Heart left ventricle (tissue), 16 donors: Measurements from ENCODE around the gene ADCY9. TPM values are rescaled to one million over a fixed set of nuclear protein-coding genes. Genes with fewer than 3 reads are reported as not detected.
A peak's percentile ranks its signal among the peaks of the same experiment; 100 is the strongest.

Source experiments
- ATAC-seq, 4 donors: fragments of 200-7000 bp; cut with Tn5 transposase; one replicate each; pipeline ENCODE4 v1.9.1; 2020 to 2022; ENCODE audit warnings: moderate library complexity in 4 of 4, mild to moderate bottlenecking in 3 of 4, moderate number of reproducible peaks in 1 of 4
- DNase-seq, 5 donors: peaks; one replicate each; pipeline ENCODE4 v3.0.0-alpha.2; 2020
- H3K27ac ChIP-seq, 12 donors: fragments of 200-600 bp; sonication (generic) in 4 of 12; one replicate each; pipeline versions ENCODE4 v1.5.0 to v1.8.0; 2016 to 2022; ENCODE audit warnings: mild to moderate bottlenecking in 2 of 12
- H3K27me3 ChIP-seq, 9 donors: fragments of 200-600 bp; sonication (generic) in 2 of 9; one replicate each; pipeline versions ENCODE4 v1.5.1 to v1.8.0; 2016 to 2022; ENCODE audit warnings: mild to moderate bottlenecking in 3 of 9
- H3K36me3 ChIP-seq, 9 donors: fragments of 200-600 bp; sonication (generic) in 2 of 9; one replicate each; pipeline versions ENCODE4 v1.5.0 to v1.8.0; 2018 to 2022; ENCODE audit warnings: mild to moderate bottlenecking in 2 of 9
- H3K4me1 ChIP-seq, 12 donors: fragments of 200-600 bp; sonication (generic) in 4 of 12; one replicate each; pipeline versions ENCODE4 v1.5.0 to v1.8.0; 2016 to 2022; ENCODE audit warnings: mild to moderate bottlenecking in 3 of 12
- H3K4me3 ChIP-seq, 12 donors: fragments of 200-600 bp; sonication (generic) in 4 of 12; one replicate each; pipeline versions ENCODE4 v1.5.0 to v1.8.0; 2017 to 2022; ENCODE audit warnings: mild to moderate bottlenecking in 9 of 12, moderate library complexity in 4 of 12
- H3K9me3 ChIP-seq, 12 donors: fragments of 200-600 bp; sonication (generic) in 4 of 12; one replicate each; pipeline versions ENCODE4 v1.5.0 to v1.8.0; 2016 to 2022; ENCODE audit warnings: mild to moderate bottlenecking in 1 of 12
- CTCF ChIP-seq, 12 donors: fragments of 200-600 bp; sonication (generic) in 4 of 12; IDR thresholded peaks; one replicate each; pipeline versions ENCODE4 v1.5.0 to v1.8.0; 2018 to 2022; ENCODE audit warnings: antibody characterized with exemption in 12 of 12, mild to moderate bottlenecking in 5 of 12
- POLR2A ChIP-seq, 2 donors: fragments of 450-650 bp; IDR thresholded peaks; one replicate each; pipeline ENCODE4 v1.6.1; 2017; ENCODE audit warnings: antibody characterized with exemption in 2 of 2, mild to moderate bottlenecking in 2 of 2, moderate library complexity in 2 of 2
- WGBS, 4 donors: extraction: QIAGEN DNeasy Blood & Tissue Kit in 2 of 4; methylation state at CpG; one replicate each; pipeline versions ENCODE4 v1.1.5 to v1.1.7; 2013 to 2018; 5-methylcytosine and 5-hydroxymethylcytosine counted together
- intact Hi-C, 10 donors: fragments of 100-400 bp; cut with DNase I; formaldehyde crosslinking; loops; one replicate each; pipeline versions ENCODE4 v1.11.1 to v1.14.2; 2022
- polyA plus RNA-seq, 2 donors: library from polyadenylated mRNA; stranded (reverse); fragments of 200-250 nt; gene quantifications; one replicate each; pipeline ENCODE4 v1.2.3, GENCODE V29; 2013
- total RNA-seq, 9 donors: library from RNA; depleted of rRNA in 2 of 9; stranded (reverse); fragments of >200 nt in 2 of 9; fragmentation: NEBNext Ultra II Directional in 3 of 9; extraction: Animal tissue kit (Norgen Biotek cat#: 25700) in 3 of 9; gene quantifications; one replicate each; pipeline versions ENCODE4 v1.1.0 to v1.2.4, GENCODE V29; 2016 to 2023
- donor health status: ischemic (EF 13 %, LVEDD 7.1; RV severe dilation, severe dysfunction).
- donor health status: healthy with polysubstance abuse.
- donor health status: DM: no; HTN: yes; CAD: no.
- donor health status: DM: no; HTN: no; CAD: no.
- donor health status: ischemic (EF 25% LVEDD 6.9; RV normal size, moderate dysfunction).
- donor health status: ischemic (EF 25% LVEDD 5.7; RV mildly dilated, moderate dysfunction).
- donor health status: healthy.
- donor health status: DM: yes; HTN: yes; CAD: no.
- donor health status: ischemic (EF 35%, LVEDD 5.7; RV mildly dilated, moderate dysfunction).
- donor health status: nonischemic (EF 11% LVEDD 7.7; RV severe dilation, severe dysfunction).
- donor health status: DM: yes; HTN: yes; CAD: no.
- donor health status: PGD.
- donor health status: ischemic (EF 29% LVEDD 5.4; RV normal size, mild dysfunction).
- donor health status: nonischemic (EF 23%, LVEDD 6.1; RV moderate dilation, normal function).

ADCY9 gene
- total and polyA plus RNA-seq, 11 donors, result 11.8 to 85.8 (median 45.0) TPM

GRCh38 chr16:4147236-4147635, 31.0 kb upstream of the ADCY9 start:
- 87 to 94% (median 91%) methylated on average over 9 to 10 of the region's 10 CpGs for WGBS, 4 donors
- peak in 1 of 5 donors; percentile 34 for DNase-seq
- no peaks in the 10 kb centered on the region for H3K36me3 ChIP-seq
- no peak overlapping the region for H3K27ac ChIP-seq
- intact Hi-C loops, result no loop called here
- no peaks in the 10 kb centered on the region for H3K4me1 ChIP-seq
- peaks cover 0 to 8% (median 0%) of the 10 kb centered on the region in 12 donors for H3K9me3 ChIP-seq
- H3K4me3 ChIP-seq, result no peak overlapping the region
- no peaks in the 10 kb centered on the region for H3K27me3 ChIP-seq
- ATAC-seq, result no peak
- no peak for TF ChIP-seq POLR2A (IDR thresholded peaks at IDR 0.05)
- no peak for TF ChIP-seq CTCF (IDR thresholded peaks at IDR 0.05)

- peak in 1 of 4 donors; percentile 29 for ATAC-seq
- no peak overlapping the region for H3K4me3 ChIP-seq
- no peaks in the 10 kb centered on the region for H3K9me3 ChIP-seq
- no peak overlapping the region for H3K27ac ChIP-seq
- 67 to 81% (median 74%) methylated on average over 5 of the region's 5 CpGs for WGBS, 4 donors
- TF ChIP-seq CTCF (IDR thresholded peaks at IDR 0.05), result no peak
- TF ChIP-seq POLR2A (IDR thresholded peaks at IDR 0.05), result no peak
- H3K4me1 ChIP-seq, result no peaks in the 10 kb centered on the region
- H3K27me3 ChIP-seq, result no peaks in the 10 kb centered on the region
- H3K36me3 ChIP-seq, result no peaks in the 10 kb centered on the region
- intact Hi-C loops, result no loop called here
- DNase-seq, result no peak
Measured at GRCh38 chr16:4142268-4142667, 26.0 kb upstream of the ADCY9 start.

DNA sequence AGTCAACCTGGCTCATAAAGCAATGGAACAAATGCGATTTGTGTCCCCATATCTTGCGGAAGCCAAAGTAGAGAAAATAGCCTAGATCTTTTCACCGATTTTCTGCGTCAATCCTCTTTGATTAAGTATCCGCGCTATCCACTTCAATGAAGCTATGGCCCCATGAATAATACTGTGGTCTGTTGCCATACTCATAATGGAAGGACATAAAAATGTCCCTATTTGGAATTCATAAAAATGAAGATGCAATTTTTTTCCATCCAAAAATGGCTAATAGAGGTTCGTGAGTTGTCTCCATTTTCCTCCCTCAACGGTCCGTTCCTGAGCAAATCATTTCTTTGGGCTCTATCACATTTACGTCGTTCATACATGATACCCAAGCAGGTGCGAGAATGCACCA, 25.4 kb upstream of the ADCY9 start:
- Histone ChIP-seq H3K27ac (no peak overlapping the region), H3K9me3 (no peaks in the 10 kb centered on the region), H3K4me3 (no peak overlapping the region), H3K36me3 (no peaks in the 10 kb centered on the region), H3K27me3 (no peaks in the 10 kb centered on the region), H3K4me1 (no peaks in the 10 kb centered on the region)
- ATAC-seq, result no peak
- DNase-seq, result peak in 1 of 5 donors; percentile 10
- TF ChIP-seq POLR2A (IDR thresholded peaks at IDR 0.05) (no peak), CTCF (IDR thresholded peaks at IDR 0.05) (no peak)
- 95 to 97% (median 96%) methylated on average over 12 of the region's 12 CpGs for WGBS, 4 donors
- intact Hi-C loops, result no loop called here

DNA sequence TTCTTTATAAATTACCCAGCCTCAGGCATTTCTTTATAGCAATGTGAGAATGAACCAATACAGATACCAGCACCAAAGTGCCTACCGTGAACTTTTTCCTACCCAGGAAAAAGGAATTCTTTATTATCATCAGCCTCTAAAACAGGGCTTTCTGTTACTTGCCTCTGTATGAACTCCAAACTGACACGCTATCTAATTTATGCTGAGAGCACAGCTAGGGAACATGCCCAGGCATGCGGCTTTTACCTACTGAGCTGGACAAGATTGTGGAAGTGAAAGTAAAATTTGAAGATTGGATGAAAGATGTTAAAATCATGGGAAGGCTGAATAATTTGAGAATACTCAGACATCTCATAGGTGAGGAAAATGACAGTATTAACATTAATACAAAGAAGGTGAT, 24.4 kb upstream of the ADCY9 start:
- H3K4me3 ChIP-seq, result no peak overlapping the region
- no peaks in the 10 kb centered on the region for H3K36me3 ChIP-seq
- no peaks in the 10 kb centered on the region for H3K9me3 ChIP-seq
- H3K4me1 ChIP-seq, result no peaks in the 10 kb centered on the region
- no peaks in the 10 kb centered on the region for H3K27me3 ChIP-seq
- no peak overlapping the region for H3K27ac ChIP-seq
- 76 to 88% (median 86%) methylated on average over 3 of the region's 3 CpGs for WGBS, 4 donors
- TF ChIP-seq CTCF (IDR thresholded peaks at IDR 0.05) (no peak), POLR2A (IDR thresholded peaks at IDR 0.05) (no peak)
- ATAC-seq, result no peak
- intact Hi-C loops, result no loop called here
- DNase-seq, result no peak
